ENCODE measurements around the gene HSF2.

- TF ChIP-seq, protein P1, sequence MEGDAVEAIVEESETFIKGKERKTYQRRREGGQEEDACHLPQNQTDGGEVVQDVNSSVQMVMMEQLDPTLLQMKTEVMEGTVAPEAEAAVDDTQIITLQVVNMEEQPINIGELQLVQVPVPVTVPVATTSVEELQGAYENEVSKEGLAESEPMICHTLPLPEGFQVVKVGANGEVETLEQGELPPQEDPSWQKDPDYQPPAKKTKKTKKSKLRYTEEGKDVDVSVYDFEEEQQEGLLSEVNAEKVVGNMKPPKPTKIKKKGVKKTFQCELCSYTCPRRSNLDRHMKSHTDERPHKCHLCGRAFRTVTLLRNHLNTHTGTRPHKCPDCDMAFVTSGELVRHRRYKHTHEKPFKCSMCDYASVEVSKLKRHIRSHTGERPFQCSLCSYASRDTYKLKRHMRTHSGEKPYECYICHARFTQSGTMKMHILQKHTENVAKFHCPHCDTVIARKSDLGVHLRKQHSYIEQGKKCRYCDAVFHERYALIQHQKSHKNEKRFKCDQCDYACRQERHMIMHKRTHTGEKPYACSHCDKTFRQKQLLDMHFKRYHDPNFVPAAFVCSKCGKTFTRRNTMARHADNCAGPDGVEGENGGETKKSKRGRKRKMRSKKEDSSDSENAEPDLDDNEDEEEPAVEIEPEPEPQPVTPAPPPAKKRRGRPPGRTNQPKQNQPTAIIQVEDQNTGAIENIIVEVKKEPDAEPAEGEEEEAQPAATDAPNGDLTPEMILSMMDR (IDR thresholded peaks at IDR 0.05), result no peak
- TF ChIP-seq FOXP1 (CRISPR knock-in tag; IDR thresholded peaks at IDR 0.05; ENCODE audit: borderline replicate concordance), result no peak
- TF ChIP-seq TEAD4 (CRISPR knock-in tag; IDR thresholded peaks at IDR 0.05), result no peak
- no peak for TF ChIP-seq JUN (CRISPR knock-in tag; IDR thresholded peaks at IDR 0.05)
- TF ChIP-seq HMGXB4 (CRISPR knock-in tag; IDR thresholded peaks at IDR 0.05), result no peak
- no peak for TF ChIP-seq ZNF423 (CRISPR knock-in tag; IDR thresholded peaks at IDR 0.05)
- TF ChIP-seq NFATC4 (CRISPR knock-in tag; IDR thresholded peaks at IDR 0.05), result no peak
- TF ChIP-seq CBFB (CRISPR knock-in tag; IDR thresholded peaks at IDR 0.05; ENCODE audit: low read depth), result no peak
- TF ChIP-seq NR1H2 (CRISPR knock-in tag; IDR thresholded peaks at IDR 0.05), result no peak
- no peak for TF ChIP-seq ATF2 (CRISPR knock-in tag; IDR thresholded peaks at IDR 0.05; ENCODE audit: borderline replicate concordance, low read depth)
- TF ChIP-seq E2F4 (CRISPR knock-in tag; IDR thresholded peaks at IDR 0.05; ENCODE audit: borderline replicate concordance, low read depth), result no peak
- no peak for TF ChIP-seq ATF1 (CRISPR knock-in tag; IDR thresholded peaks at IDR 0.05)
- TF ChIP-seq MAX (CRISPR knock-in tag; IDR thresholded peaks at IDR 0.05), result no peak
These were observed 38.0 kb upstream of the HSF2 start for GRCh38 chr6:122361314-122361979.
